T-helper 2 cell (primary cell): ENCODE data around the gene CASP6.

Experiments used
- DNase-seq, 5 experiments: peaks; one replicate each; pipeline versions ENCODE4 v3.0.0 to v3.0.0-alpha.2; 2012 to 2022
- total RNA-seq, 2 donors: gene quantifications; one replicate each; lab custom pipeline; 2026; lab: John Stamatoyannopoulos, UW

Gene CASP6
- total RNA-seq: 6.9 to 16.9 reads per million in 2 donors

- DNase-seq: peak; percentile 47 to 87 (median 62)
Observed at GRCh38 chr4:109702950-109703663, at the start of gene CASP6. TSS of gene CASP6 (minus strand) at chr4:109703445. CDS start at chr4:109703395, 50 bp downstream.

GRCh38 chr4:109752525-109752924, 49.3 kb upstream of the CASP6 start:
- DNase-seq: peak in 1 of 5 experiments; percentile 9

- DNase-seq: no peak
Observed at GRCh38 chr4:109751852-109752251, 48.6 kb upstream of the CASP6 start.

- DNase-seq: no peak
Observed at GRCh38 chr4:109750652-109751244, 47.5 kb upstream of the CASP6 start.

GRCh38 chr4:109749388-109750082, 46.3 kb upstream of the CASP6 start:
- DNase-seq: no peak

GRCh38 chr4:109748114-109748513, 44.9 kb upstream of the CASP6 start:
- no peak for DNase-seq

- DNase-seq: no peak
Observed at GRCh38 chr4:109746728-109747127, 43.5 kb upstream of the CASP6 start.

- no peak for DNase-seq
Observed at GRCh38 chr4:109745830-109746229, 42.6 kb upstream of the CASP6 start.

- no peak for DNase-seq
Observed at GRCh38 chr4:109739547-109739946, 36.3 kb upstream of the CASP6 start.

- no peak for DNase-seq
Observed at GRCh38 chr4:109738104-109738872, 35.0 kb upstream of the CASP6 start.

- no peak for DNase-seq
Observed at GRCh38 chr4:109735566-109736365, 32.5 kb upstream of the CASP6 start.

- no peak for DNase-seq
Observed at GRCh38 chr4:109733728-109734127, 30.5 kb upstream of the CASP6 start.

- no peak for DNase-seq
Observed at GRCh38 chr4:109730619-109731545, 27.6 kb upstream of the CASP6 start.

- peak; percentile 53 to 81 (median 76) for DNase-seq
Observed at GRCh38 chr4:109729718-109730618, 26.7 kb upstream of the CASP6 start, which contains the start of gene PLA2G12A. TSS of gene PLA2G12A (minus strand) at chr4:109730070. CDS start at chr4:109729809, 261 bp downstream.

- DNase-seq: peak in 1 of 5 experiments; percentile 9
Observed at GRCh38 chr4:109729117-109729717, 26.0 kb upstream of the CASP6 start.

GRCh38 chr4:109728385-109728784, 25.1 kb upstream of the CASP6 start:
- no peak for DNase-seq

- no peak for DNase-seq
Observed at GRCh38 chr4:109723110-109723509, 19.9 kb upstream of the CASP6 start.

GRCh38 chr4:109722357-109722756, 19.1 kb upstream of the CASP6 start:
- DNase-seq: no peak

GRCh38 chr4:109721033-109721432, 17.8 kb upstream of the CASP6 start:
- no peak for DNase-seq
